HCT116 (cell line): Measurements from ENCODE around the gene HRG. TPM values are rescaled to one million over a fixed set of nuclear protein-coding genes. Genes with fewer than 3 reads are reported as not detected.

Experiments used
- ATAC-seq: fragments of 200-7000 bp; cut with Tn5 transposase; 2 replicates; pipeline ENCODE4 v1.9.1; 2020; ENCODE audit warnings: mild to moderate bottlenecking, moderate library complexity
- BruUV-seq: library from RNA; stranded (reverse); fragments of 400-500 nt; replicated peaks from 2 replicates; lab custom pipeline; 2021; lab: Mats Ljungman, UMichigan
- CTCF ChIA-PET: fragments of 300-600 bp; sonication (Branson Sonifier 250); formaldehyde crosslinking; loops from one replicate; lab custom pipeline; 2021; ENCODE audit warnings: antibody characterized with exemption; lab: Charles Lee
- POLR2A ChIA-PET: fragments of 300-600, 350-600 bp; sonication (Branson Sonifier 250); formaldehyde crosslinking; loops from one replicate; lab custom pipeline; 2021; ENCODE audit warnings: antibody characterized with exemption; lab: Charles Lee
- RAD21 ChIA-PET, 2 experiments: fragments of 300-600 bp; sonication (Branson Sonifier 250); formaldehyde crosslinking; loops; one replicate each; lab custom pipeline; 2023; ENCODE audit warnings: low total read pairs in 2 of 2; ENCODE audit not compliant: uncharacterized antibody in 2 of 2, unreplicated experiment in 2 of 2, low non-redundant PET in 1 of 2; lab: Charles Lee
- DNase-seq: peaks from one replicate; pipeline ENCODE4 v3.0.0-alpha.2; 2010; ENCODE audit warnings: low read depth, low spot score
- H2AFZ ChIP-seq: fragments of 200-600 bp; shearing (Covaris generic), sonication (generic); 2 replicates; pipeline ENCODE4 v1.6.1; 2017; ENCODE audit warnings: low read depth, mixed run types, mixed read lengths, antibody characterized with exemption, low read length; ENCODE audit not compliant: poor library complexity, severe bottlenecking
- H3K27ac ChIP-seq: 2 replicates; pipeline ENCODE4 v1.5.1; 2012; ENCODE audit warnings: low read depth, low read length
- H3K27me3 ChIP-seq: fragments of 200-600 bp; sonication (generic); 2 replicates; pipeline ENCODE4 v1.6.1; 2016; ENCODE audit warnings: mixed run types, low read length, mixed read lengths; ENCODE audit not compliant: insufficient read depth
- H3K36me3 ChIP-seq, 2 experiments: fragments of 200-500 bp in 1 of 2; fragments of 200-600 bp in 1 of 2; sonication (Bioruptor generic) in 1 of 2; sonication (generic) in 1 of 2; 2 replicates each; pipeline versions ENCODE4 v1.5.1 to v1.6.1; 2014 to 2016; ENCODE audit warnings: low read length in 2 of 2, inconsistent platforms in 1 of 2, mixed read lengths in 1 of 2, mixed run types in 1 of 2; ENCODE audit not compliant: insufficient read depth in 2 of 2, control insufficient read depth in 1 of 2
- H3K4me1 ChIP-seq, 2 experiments: fragments of 200-600 bp in 1 of 2; sonication (generic) in 1 of 2; 2 replicates each; pipeline versions ENCODE4 v1.5.1 to v1.6.1; 2012 to 2017; ENCODE audit warnings: low read length in 2 of 2, inconsistent platforms in 1 of 2, mild to moderate bottlenecking in 1 of 2, mixed read lengths in 1 of 2, mixed run types in 1 of 2, moderate library complexity in 1 of 2; ENCODE audit not compliant: insufficient read depth in 2 of 2, control insufficient read depth in 1 of 2
- H3K4me2 ChIP-seq: fragments of 200-600 bp; sonication (generic); 2 replicates; pipeline ENCODE4 v1.6.1; 2017; ENCODE audit warnings: mixed run types, low read length, mixed read lengths
- H3K4me3 ChIP-seq, 2 experiments: fragments of 200-600 bp in 1 of 2; sonication (generic) in 1 of 2; replicated peaks in 1 of 2; 2 replicates each; pipeline ENCODE4 v1.5.1; 2011 to 2016; ENCODE audit warnings: low read length in 2 of 2, control low read depth in 1 of 2, low read depth in 1 of 2, mild to moderate bottlenecking in 1 of 2, mixed read lengths in 1 of 2, mixed run types in 1 of 2
- H3K79me2 ChIP-seq: fragments of 200-600 bp; sonication (generic); 2 replicates; pipeline ENCODE4 v1.6.1; 2017; ENCODE audit warnings: mild to moderate bottlenecking, mixed run types, low read length, moderate library complexity, mixed read lengths; ENCODE audit not compliant: insufficient read depth
- H3K9ac ChIP-seq: fragments of 200-600 bp; sonication (generic); 2 replicates; pipeline ENCODE4 v1.6.1; 2016; ENCODE audit warnings: low read length, mixed read lengths
- H3K9me2 ChIP-seq: fragments of 200-600 bp; sonication (generic), shearing (Covaris generic); 2 replicates; pipeline ENCODE4 v1.6.1; 2017; ENCODE audit warnings: mixed run types, mild to moderate bottlenecking, moderate library complexity; ENCODE audit not compliant: insufficient read depth
- H3K9me3 ChIP-seq, 2 experiments: fragments of 200-500 bp in 1 of 2; fragments of 200-600 bp in 1 of 2; sonication (Bioruptor generic) in 1 of 2; sonication (generic) in 1 of 2; 2 replicates each; pipeline ENCODE4 v1.6.1; 2014 to 2017; ENCODE audit warnings: low read length in 2 of 2, mixed read lengths in 2 of 2, inconsistent platforms in 1 of 2, low read depth in 1 of 2, mild to moderate bottlenecking in 1 of 2, mixed run types in 1 of 2, moderate library complexity in 1 of 2; ENCODE audit not compliant: control insufficient read depth in 1 of 2, insufficient read depth in 1 of 2
- H4K20me1 ChIP-seq: fragments of 200-600 bp; sonication (generic), shearing (Covaris generic); 2 replicates; pipeline ENCODE4 v1.6.1; 2017; ENCODE audit warnings: mixed run types, mild to moderate bottlenecking, moderate library complexity; ENCODE audit not compliant: insufficient read depth
- CBX3 ChIP-seq: IDR thresholded peaks from 2 replicates; pipeline ENCODE4 v1.6.1; 2012; ENCODE audit warnings: low read depth
- CEBPB ChIP-seq: IDR thresholded peaks from 2 replicates; pipeline ENCODE4 v1.6.1; 2012; ENCODE audit warnings: low read depth
- EGR1 ChIP-seq: IDR thresholded peaks from 2 replicates; pipeline ENCODE4 v1.6.1; 2012; ENCODE audit warnings: low read depth
- EZH2 ChIP-seq: fragments of 200-600 bp; sonication (generic); IDR thresholded peaks from 2 replicates; pipeline ENCODE4 v1.6.1; 2017; ENCODE audit warnings: antibody characterized with exemption, mixed run types
- POLR2AphosphoS5 ChIP-seq: IDR thresholded peaks from 2 replicates; pipeline ENCODE4 v1.6.1; 2011; ENCODE audit warnings: mild to moderate bottlenecking, low read depth, low read length, moderate library complexity
- RAD21 ChIP-seq: IDR thresholded peaks from 2 replicates; pipeline ENCODE4 v1.6.1; 2012; ENCODE audit warnings: low read depth, mild to moderate bottlenecking
- SIN3A ChIP-seq: IDR thresholded peaks from 2 replicates; pipeline ENCODE4 v1.6.1; 2012; ENCODE audit warnings: low read depth
- SRF ChIP-seq: IDR thresholded peaks from 2 replicates; pipeline ENCODE4 v1.6.1; 2012; ENCODE audit warnings: low read depth
- TCF7L2 ChIP-seq: IDR thresholded peaks from 2 replicates; pipeline ENCODE4 v1.7.0; 2011; ENCODE audit warnings: borderline replicate concordance, inconsistent platforms; ENCODE audit not compliant: insufficient read depth, insufficient read length; ENCODE audit errors: extremely low read depth
- YY1 ChIP-seq: IDR thresholded peaks from 2 replicates; pipeline ENCODE4 v1.6.1; 2011; ENCODE audit warnings: low read length, low read depth, moderate library complexity, mild to moderate bottlenecking; ENCODE audit not compliant: insufficient replicate concordance; ENCODE audit errors: extremely low read depth
- intact Hi-C: fragments of 100-400 bp; cut with micrococcal nuclease; formaldehyde crosslinking; loops from 2 replicates; pipeline ENCODE4 v1.10.0; 2022
- total RNA-seq: library from RNA; stranded (reverse); gene quantifications from one replicate; pipeline ENCODE4 v1.2.1, GENCODE V29; 2021; ENCODE audit not compliant: unreplicated experiment
- TF ChIP-seq, protein P1 (sequence below): IDR thresholded peaks from 2 replicates; pipeline ENCODE4 v1.6.1; 2012

Gene HRG
- total RNA-seq, 1 experiment from 2014 or later = 0.42 TPM

DNA sequence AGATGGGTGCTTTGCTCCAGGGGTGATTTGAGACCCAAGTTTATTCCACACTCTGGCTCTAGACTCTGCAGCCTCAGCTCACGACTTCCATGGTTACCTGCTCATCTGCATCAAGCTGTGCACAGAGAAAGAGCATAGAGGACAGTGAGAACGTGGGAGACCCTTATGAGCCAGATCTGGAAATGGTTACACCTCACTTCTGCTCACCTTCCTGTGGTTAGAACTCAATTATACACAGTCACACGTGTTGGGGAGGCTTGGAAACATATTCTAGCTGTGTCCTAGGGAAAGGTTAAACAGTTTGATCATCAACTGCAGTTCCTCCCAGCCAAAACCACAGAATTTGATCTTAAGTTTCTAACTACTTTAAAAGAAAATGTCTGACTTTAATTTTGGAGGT is 23.8 kb upstream of the HRG start:
- H3K9me3 ChIP-seq = no peaks in the 10 kb centered on the region
- H3K36me3 ChIP-seq = no peaks in the 10 kb centered on the region
- no peak for TF ChIP-seq TCF7L2
- TF ChIP-seq, protein P1, sequence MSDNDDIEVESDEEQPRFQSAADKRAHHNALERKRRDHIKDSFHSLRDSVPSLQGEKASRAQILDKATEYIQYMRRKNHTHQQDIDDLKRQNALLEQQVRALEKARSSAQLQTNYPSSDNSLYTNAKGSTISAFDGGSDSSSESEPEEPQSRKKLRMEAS = no peak
- TF ChIP-seq SIN3A = no peak
- no peak for TF ChIP-seq EGR1
- TF ChIP-seq YY1 = no peak
- TF ChIP-seq RAD21 = no peak
- no peak for TF ChIP-seq CBX3
- no peak for TF ChIP-seq POLR2AphosphoS5
- no peak overlapping the region for H3K4me3 ChIP-seq
- H3K9ac ChIP-seq = no peak overlapping the region
- H2AFZ ChIP-seq = no peak overlapping the region
- DNase-seq (no peak), ATAC-seq (no peak)
- H3K9me2 ChIP-seq = no peaks in the 10 kb centered on the region; the same call in 1 of the 2 replicates
- ChIA-PET CTCF (interaction anchor here (1.5 kb wide), 1 partner anchor 25 kb away, joined by 5 read pairs; no protein-coding TSS in a partner anchor), POLR2A (no interaction called here), RAD21 (no interaction called here)
- no peaks in the 10 kb centered on the region for H4K20me1 ChIP-seq
- intact Hi-C loops = no loop called here
- H3K27ac ChIP-seq = no peak overlapping the region
- H3K4me2 ChIP-seq = no peak overlapping the region
- peaks cover 0 to 5% of the 10 kb centered on the region in 2 experiments; a peak in 1 of 4 replicates for H3K4me1 ChIP-seq
- no TSS peak for BruUV-seq
- no peaks in the 10 kb centered on the region for H3K79me2 ChIP-seq
- H3K27me3 ChIP-seq = no peaks in the 10 kb centered on the region

DNA sequence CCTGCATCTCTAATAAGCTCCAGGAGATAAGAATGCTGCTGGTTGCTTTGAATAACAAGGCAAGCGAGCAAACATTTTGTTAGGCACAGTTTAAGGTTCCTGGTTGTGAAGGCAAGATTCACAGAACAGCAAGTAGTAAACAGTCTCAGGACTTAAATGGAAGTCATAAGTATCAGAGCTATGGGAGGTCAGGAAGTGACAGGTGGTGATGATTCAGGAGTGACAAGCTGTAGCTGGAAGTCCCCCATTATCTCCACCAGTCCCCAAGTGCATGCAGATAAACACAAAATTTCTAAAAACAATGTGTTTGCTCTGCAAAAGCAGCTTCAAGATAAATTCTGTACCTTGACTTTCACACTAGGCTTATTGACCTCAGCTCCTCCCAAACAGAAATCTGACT is 22.3 kb upstream of the HRG start:
- H3K27ac ChIP-seq = no peak overlapping the region
- no peaks in the 10 kb centered on the region for H4K20me1 ChIP-seq
- no peak overlapping the region for H3K9ac ChIP-seq
- H3K4me1 ChIP-seq = peaks cover 0 to 5% of the 10 kb centered on the region in 2 experiments; a peak in 1 of 4 replicates
- H3K79me2 ChIP-seq = no peaks in the 10 kb centered on the region
- BruUV-seq = no TSS peak
- ChIA-PET RAD21 (no interaction called here), CTCF (interaction anchor here (1.5 kb wide), 1 partner anchor 26 kb away, joined by 5 read pairs; no protein-coding TSS in a partner anchor), POLR2A (no interaction called here)
- no peaks in the 10 kb centered on the region for H3K9me3 ChIP-seq
- ATAC-seq (no peak), DNase-seq (no peak)
- no peak for TF ChIP-seq EZH2
- TF ChIP-seq, protein P1 = no peak
- no peak for TF ChIP-seq CEBPB
- TF ChIP-seq CBX3 = no peak
- no peak for TF ChIP-seq SRF
- no peaks in the 10 kb centered on the region for H3K36me3 ChIP-seq
- intact Hi-C loops = no loop called here
- H3K9me2 ChIP-seq = no peaks in the 10 kb centered on the region; the same call in 1 of the 2 replicates
- H3K4me2 ChIP-seq = no peak overlapping the region
- H3K4me3 ChIP-seq = no peak overlapping the region
- no peaks in the 10 kb centered on the region for H3K27me3 ChIP-seq
- H2AFZ ChIP-seq = no peak overlapping the region
